Right cardiac atrium (tissue), 5 donors: ENCODE results near the gene XXYLT1. TPM values are rescaled to one million over a fixed set of nuclear protein-coding genes. Genes with fewer than 3 reads are reported as not detected.

ENCODE experiments used
- ATAC-seq, 2 donors: fragments of 200-7000 bp; cut with Tn5 transposase; one replicate each; pipeline versions ENCODE4 v1.8.0 to v1.9.1; 2020; ENCODE audit warnings: moderate library complexity in 2 of 2, mild to moderate bottlenecking in 1 of 2
- DNase-seq, 3 donors: peaks; one replicate each; pipeline ENCODE4 v3.0.0-alpha.2; 2020
- H3K27ac ChIP-seq: one replicate; pipeline ENCODE4 v1.5.1; 2013; ENCODE audit warnings: mild to moderate bottlenecking, low read length, control low read depth, moderate library complexity
- H3K27me3 ChIP-seq: one replicate; pipeline ENCODE4 v1.6.1; 2013; ENCODE audit not compliant: control insufficient read depth, insufficient read depth
- H3K4me1 ChIP-seq: one replicate; pipeline ENCODE4 v1.6.1; 2013; ENCODE audit warnings: low read length; ENCODE audit not compliant: control insufficient read depth, insufficient read depth
- H3K4me3 ChIP-seq: one replicate; pipeline ENCODE4 v1.5.1; 2013; ENCODE audit warnings: low read length, control low read depth
- H3K9me3 ChIP-seq: one replicate; pipeline ENCODE4 v1.6.1; 2013; ENCODE audit warnings: low read length; ENCODE audit not compliant: control insufficient read depth
- WGBS: extraction: QIAGEN DNeasy Blood & Tissue Kit; methylation state at CpG from one replicate; pipeline ENCODE4 v1.1.7; 2013; 5-methylcytosine and 5-hydroxymethylcytosine counted together
- intact Hi-C, 4 donors: fragments of 100-400 bp; cut with DNase I; formaldehyde crosslinking; loops; one replicate each; pipeline versions ENCODE4 v1.11.0 to v1.14.0; 2022 to 2023
- polyA plus RNA-seq: library from polyadenylated mRNA; stranded (reverse); fragments of 200-250 nt; gene quantifications from one replicate; pipeline ENCODE4 v1.2.3, GENCODE V29; 2013
- total RNA-seq, 4 donors: library from RNA; stranded (reverse); fragmentation: NEBNext Ultra II Directional; extraction: Animal tissue kit (Norgen Biotek cat#: 25700); gene quantifications; one replicate each; pipeline ENCODE4 v1.2.1, GENCODE V29; 2021
- donor health status: healthy with polysubstance abuse.
- donor health status: DM: no; HTN: yes; CAD: no.
- donor health status: DM: no; HTN: no; CAD: no.
- donor health status: DM: no; HTN: yes; CAD: no; lungs with severe emphysema.
- donor health status: DM: yes; HTN: yes; CAD: no.

Gene XXYLT1
- total and polyA plus RNA-seq, 5 donors = 3.3 to 6.2 (median 4.3) TPM

GRCh38 chr3:195286115-195286872 lies 15.3 kb upstream of the XXYLT1 start:
- H3K4me3 ChIP-seq = no peak overlapping the region
- intact Hi-C loops = no loop called here
- H3K27me3 ChIP-seq = no peaks in the 10 kb centered on the region
- no peak overlapping the region for H3K27ac ChIP-seq
- ATAC-seq (no peak), DNase-seq (no peak)
- H3K4me1 ChIP-seq = no peaks in the 10 kb centered on the region
- H3K9me3 ChIP-seq = no peaks in the 10 kb centered on the region
- 43% methylated on average over 4 of the region's 4 CpGs for WGBS

DNA sequence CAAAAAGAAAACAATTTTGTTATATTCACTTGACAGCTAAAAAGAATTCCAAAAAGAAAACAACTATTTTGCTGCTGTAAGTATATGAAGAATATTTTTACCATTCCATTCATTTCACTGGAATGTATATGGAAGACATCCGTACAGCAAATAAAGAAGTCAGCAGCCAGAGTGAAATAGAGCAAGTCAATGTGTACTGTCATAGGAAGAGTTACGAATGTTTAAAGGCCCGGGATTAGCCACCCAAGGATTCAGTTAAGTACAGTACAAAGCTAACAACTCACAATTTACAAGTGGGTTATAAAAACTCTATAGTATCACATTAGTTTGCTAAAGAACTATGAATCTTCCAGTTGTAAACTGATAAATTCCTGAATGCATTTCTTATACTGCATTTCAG lies 14.4 kb upstream of the XXYLT1 start:
- no peak for DNase-seq
- Histone ChIP-seq H3K9me3 (no peaks in the 10 kb centered on the region), H3K4me1 (no peaks in the 10 kb centered on the region), H3K27ac (no peak overlapping the region), H3K4me3 (no peak overlapping the region), H3K27me3 (no peaks in the 10 kb centered on the region)
- intact Hi-C loops = no loop called here
- WGBS = 87% methylated on average over 3 of the region's 3 CpGs
- ATAC-seq = no peak

GRCh38 chr3:195284842-195285241 lies 13.9 kb upstream of the XXYLT1 start:
- intact Hi-C loops = no loop called here
- no peak overlapping the region for H3K27ac ChIP-seq

DNA sequence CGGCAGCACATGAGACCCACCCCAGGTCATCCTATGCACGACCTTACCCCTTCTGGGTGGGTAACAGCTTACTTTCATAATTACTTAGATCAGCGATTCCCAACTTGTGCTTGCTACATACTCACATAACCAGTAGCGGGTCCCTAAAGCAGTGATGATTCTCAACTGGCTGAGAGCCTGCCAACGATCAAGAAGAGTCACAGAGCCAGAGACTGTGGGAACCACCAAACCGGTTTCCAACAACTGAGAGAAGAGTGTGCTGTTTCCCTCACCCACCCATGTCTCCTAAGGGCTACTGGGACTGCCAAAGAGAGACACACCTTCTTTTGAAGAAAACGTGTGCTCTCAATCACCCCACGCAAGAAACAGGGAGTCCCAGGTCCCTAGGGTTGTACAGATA lies 12.0 kb upstream of the XXYLT1 start:
- intact Hi-C loops = no loop called here
- H3K9me3 ChIP-seq = no peaks in the 10 kb centered on the region
- H3K27ac ChIP-seq = no peak overlapping the region
- no peak overlapping the region for H3K4me3 ChIP-seq
- H3K27me3 ChIP-seq = no peaks in the 10 kb centered on the region
- DNase-seq = no peak
- 83% methylated on average over 8 of the region's 8 CpGs for WGBS
- H3K4me1 ChIP-seq = no peaks in the 10 kb centered on the region
- ATAC-seq = no peak

More at GRCh38 chr3:195284842-195285241, 13.9 kb upstream of the XXYLT1 start:
- ATAC-seq = no peak
- no peaks in the 10 kb centered on the region for H3K9me3 ChIP-seq
- no peaks in the 10 kb centered on the region for H3K4me1 ChIP-seq
- no peak overlapping the region for H3K4me3 ChIP-seq
- no peaks in the 10 kb centered on the region for H3K27me3 ChIP-seq
- DNase-seq = no peak
- 84% methylated on average over 3 of the region's 3 CpGs for WGBS

- DNase-seq (no peak), ATAC-seq (no peak)
- Histone ChIP-seq H3K27ac (no peak overlapping the region), H3K4me1 (peaks cover 5% of the 10 kb centered on the region), H3K4me3 (no peak overlapping the region), H3K27me3 (no peaks in the 10 kb centered on the region), H3K9me3 (no peaks in the 10 kb centered on the region)
- WGBS = 20% methylated on average over 1 of the region's 1 CpG
- intact Hi-C loops = no loop called here
Observed at GRCh38 chr3:195274259-195274966, 3.5 kb upstream of the XXYLT1 start.

DNA sequence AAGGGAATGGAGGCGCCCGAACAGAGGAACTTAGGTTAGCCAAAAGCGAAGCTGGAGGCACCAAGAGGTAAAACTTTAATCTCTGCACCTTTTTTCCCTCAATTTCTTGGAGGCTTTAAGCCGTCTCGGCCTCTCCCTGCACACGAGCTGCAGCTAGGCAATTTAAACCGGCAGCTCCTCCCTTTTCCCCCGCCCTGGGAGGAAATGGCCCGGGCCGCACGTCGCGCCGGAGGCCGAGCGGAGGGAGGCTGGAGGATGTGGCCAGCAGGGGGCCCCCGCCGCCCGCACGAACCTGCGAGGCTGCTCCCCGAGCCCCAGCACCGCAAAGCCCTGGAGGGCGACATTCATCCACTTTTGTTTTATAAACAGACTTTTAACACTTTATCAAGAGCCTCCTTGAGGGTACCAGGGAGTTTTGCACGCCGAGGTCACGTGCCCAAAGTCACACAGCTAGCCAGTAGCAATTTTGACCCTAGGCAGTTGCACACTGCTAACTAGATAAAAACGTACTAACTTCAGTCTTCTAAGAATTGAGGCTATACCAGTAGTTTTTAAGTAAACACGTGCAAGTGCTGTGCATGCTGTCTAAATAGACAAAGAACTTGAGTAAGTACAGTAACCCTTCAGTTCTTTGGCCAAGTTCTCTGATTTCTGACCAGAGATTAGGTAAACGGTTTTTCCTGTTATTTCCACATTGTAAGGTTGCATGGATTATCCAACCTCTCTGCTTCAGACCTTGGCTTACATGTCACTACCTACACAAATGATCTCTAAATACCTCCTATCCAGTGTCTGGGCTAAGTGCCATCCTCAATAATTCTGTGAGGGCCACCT lies 668 bp upstream of the XXYLT1 start:
- DNase-seq = peak; percentile 90 to 95 (median 95)
- H3K4me1 ChIP-seq = peaks cover 5% of the 10 kb centered on the region
- H3K27me3 ChIP-seq = no peaks in the 10 kb centered on the region
- peak overlapping the region; percentile 89 for H3K27ac ChIP-seq
- WGBS = under 1% methylated on average over 30 of the region's 30 CpGs
- H3K9me3 ChIP-seq = no peaks in the 10 kb centered on the region
- H3K4me3 ChIP-seq = peak overlapping the region; percentile 82
- peak; percentile 91 to 93 for ATAC-seq
- intact Hi-C loops = loop anchor here in 3 of 4 donors (2.0 kb wide), 1 partner anchor 251 kb away; no protein-coding TSS in a partner anchor

GRCh38 chr3:195270079-195270816 lies 711 bp downstream of the XXYLT1 start:
- ATAC-seq (peak; percentile 9 to 17), DNase-seq (peak in 2 of 3 donors; percentile 55 to 74)
- WGBS = under 1% methylated on average over 52 of the region's 52 CpGs
- intact Hi-C loops = loop anchor here in 3 of 4 donors (2.0 kb wide), 1 partner anchor 253 kb away; no protein-coding TSS in a partner anchor
- Histone ChIP-seq H3K27me3 (no peaks in the 10 kb centered on the region), H3K4me1 (peaks cover 5% of the 10 kb centered on the region), H3K9me3 (no peaks in the 10 kb centered on the region), H3K27ac (peak overlapping the region; percentile 90), H3K4me3 (peak overlapping the region; percentile 82)

DNA sequence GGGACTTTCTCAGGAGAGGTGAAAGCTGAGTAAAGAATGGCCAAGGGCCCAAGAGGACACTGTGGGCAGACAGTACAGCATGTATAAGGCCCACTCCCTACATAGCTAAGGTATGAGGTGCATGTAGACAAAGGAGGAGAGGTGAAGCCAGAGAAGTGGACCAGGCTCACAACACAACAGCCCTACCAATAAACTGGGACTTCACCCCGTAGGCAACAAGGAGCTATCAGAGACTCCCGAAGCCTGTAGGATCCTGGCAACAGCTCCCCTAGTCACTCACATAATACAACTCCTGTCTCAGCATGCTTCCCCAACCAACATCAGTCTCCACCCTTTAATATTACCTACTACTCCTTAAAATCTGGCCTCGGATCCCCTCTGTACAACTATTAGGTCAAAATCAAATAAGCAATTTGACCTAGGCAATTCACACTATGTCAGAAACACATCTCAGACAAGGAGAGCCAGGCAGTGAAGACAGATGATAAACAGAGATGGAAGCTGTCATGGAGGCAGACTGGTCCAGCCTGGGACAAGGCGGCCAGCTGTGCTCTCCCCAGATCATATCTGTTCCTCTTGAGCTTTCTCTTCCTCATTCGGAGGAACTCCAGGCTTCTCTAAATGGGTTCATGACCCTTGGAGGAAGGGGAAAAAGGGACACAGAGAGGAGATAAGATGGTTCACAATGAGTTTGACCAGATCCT lies 1.4 kb downstream of the XXYLT1 start:
- Histone ChIP-seq H3K27me3 (no peaks in the 10 kb centered on the region), H3K4me1 (peaks cover 5% of the 10 kb centered on the region), H3K4me3 (peak overlapping the region; percentile 82), H3K27ac (no peak overlapping the region), H3K9me3 (no peaks in the 10 kb centered on the region)
- intact Hi-C loops = loop anchor here in 3 of 4 donors (2.0 to 10.0 kb wide), 2 partner anchors 253 to 265 kb away; no protein-coding TSS in a partner anchor
- DNase-seq (peak in 2 of 3 donors; percentile 15 to 38), ATAC-seq (no peak)
- 57% methylated on average over 5 of the region's 5 CpGs for WGBS

- no peak for ATAC-seq
- intact Hi-C loops = loop anchor here in 1 of 4 donors (10.0 kb wide), 1 partner anchor 264 kb away; no protein-coding TSS in a partner anchor
- H3K9me3 ChIP-seq = no peaks in the 10 kb centered on the region
- H3K27me3 ChIP-seq = no peaks in the 10 kb centered on the region
- peak in 1 of 3 donors; percentile 20 for DNase-seq
- 96% methylated on average over 11 of the region's 11 CpGs for WGBS
- H3K4me1 ChIP-seq = peaks cover 5% of the 10 kb centered on the region
- H3K27ac ChIP-seq = no peak overlapping the region
- no peak overlapping the region for H3K4me3 ChIP-seq
Observed at GRCh38 chr3:195268576-195269309, 2.2 kb downstream of the XXYLT1 start.
